K562 (cell line): ENCODE measurements around the gene PMVK. TPM values are rescaled to one million over a fixed set of nuclear protein-coding genes. Genes with fewer than 3 reads are reported as not detected.

Experiments used
- CSDE1 ChIP-seq, 2 experiments: fragments of 450-650 bp; IDR thresholded peaks; 2 replicates each; pipeline ENCODE4 v1.6.1; 2016; ENCODE audit warnings: mild to moderate bottlenecking in 1 of 2
- DIDO1 ChIP-seq: fragments of 450-650 bp; IDR thresholded peaks from 2 replicates; pipeline ENCODE4 v1.6.1; 2016; ENCODE audit warnings: low read depth, missing biosample characterization, missing genetic modification characterization
- FOS ChIP-seq: IDR thresholded peaks from 3 replicates; pipeline ENCODE4 v1.6.1; 2011; ENCODE audit not compliant: insufficient read length; ENCODE audit errors: extremely low read depth
- FOXP4 ChIP-seq: sonication (generic); formaldehyde crosslinking; IDR thresholded peaks from 2 replicates; pipeline ENCODE4 v1.8.0; 2022; ENCODE audit warnings: mild to moderate bottlenecking, missing genetic modification reagents, borderline replicate concordance
- HDAC2 ChIP-seq: fragments of 450-650 bp; IDR thresholded peaks from 2 replicates; pipeline ENCODE4 v1.6.1; 2016; ENCODE audit warnings: mild to moderate bottlenecking
- HIVEP1 ChIP-seq: fragments of 250-450 bp; sonication (Bioruptor Pico); IDR thresholded peaks from 2 replicates; pipeline ENCODE4 v1.4.0; 2020; ENCODE audit warnings: mild to moderate bottlenecking
- POLR2A ChIP-seq: fragments of 450-650 bp; conservative IDR thresholded peaks from 2 replicates; pipeline ENCODE4 v1.6.1; 2016
- RAD21 ChIP-seq, 2 experiments: fragments of 250-450 bp in 1 of 2; fragments of 450-650 bp in 1 of 2; sonication (Bioruptor Pico) in 1 of 2; formaldehyde crosslinking in 1 of 2; IDR thresholded peaks in 1 of 2; conservative IDR thresholded peaks in 1 of 2; 2 replicates each; pipeline versions ENCODE4 v1.4.0 to v1.8.0; 2020 to 2022; ENCODE audit warnings: mild to moderate bottlenecking in 2 of 2, moderate library complexity in 1 of 2
- RCOR1 ChIP-seq, 2 experiments: IDR thresholded peaks; 2 replicates each; pipeline ENCODE4 v1.6.1; 2012; ENCODE audit warnings: low read depth in 2 of 2, low read length in 2 of 2, borderline replicate concordance in 1 of 2, improper control_type of control experiment in 1 of 2
- SMARCA4 ChIP-seq: fragments of 450-650 bp; IDR thresholded peaks from 2 replicates; pipeline ENCODE4 v1.6.1; 2016
- STAG1 ChIP-seq: sonication (generic); formaldehyde crosslinking; IDR thresholded peaks from 2 replicates; pipeline ENCODE4 v1.5.0; 2020; ENCODE audit warnings: missing genetic modification reagents, borderline replicate concordance
- TRIM28 ChIP-seq: fragments of 450-650 bp; IDR thresholded peaks from 2 replicates; pipeline ENCODE4 v1.6.1; 2017
- ZBTB43 ChIP-seq: sonication (generic); formaldehyde crosslinking; IDR thresholded peaks from 2 replicates; pipeline ENCODE4 v1.8.0; 2023; ENCODE audit warnings: mild to moderate bottlenecking, missing genetic modification reagents
- ZNF121 ChIP-seq: sonication (generic); formaldehyde crosslinking; conservative IDR thresholded peaks from 2 replicates; pipeline ENCODE4 v1.8.0; 2022; ENCODE audit warnings: missing genetic modification reagents
- ZNF212 ChIP-seq: fragments of 450-650 bp; formaldehyde crosslinking; IDR thresholded peaks from 2 replicates; pipeline ENCODE4 v1.4.0; 2020; ENCODE audit warnings: mild to moderate bottlenecking
- ZNF324 ChIP-seq: fragments of 250-450 bp; sonication (Bioruptor Pico); IDR thresholded peaks from 2 replicates; pipeline ENCODE4 v1.4.0; 2020; ENCODE audit warnings: mild to moderate bottlenecking
- ZNF354B ChIP-seq: fragments of 250-450 bp; sonication (Bioruptor Pico); IDR thresholded peaks from 2 replicates; pipeline ENCODE4 v1.4.0; 2020
- ZNF76 ChIP-seq: fragments of 250-450 bp; sonication (Bioruptor Pico); IDR thresholded peaks from 2 replicates; pipeline ENCODE4 v1.4.0; 2020; ENCODE audit warnings: mild to moderate bottlenecking, moderate library complexity, borderline replicate concordance
- polyA plus RNA-seq, 8 experiments: library from polyadenylated mRNA; depleted of rRNA in 4 of 8; stranded (reverse) in 5 of 8; unstranded in 3 of 8; fragments of >200 nt; fragmentation: Nextera tagmentation in 2 of 8; fragmentation: Illumina TruSeq in 1 of 8; extraction: Ambion mirVana in 2 of 8; extraction: Trizol in 1 of 8; gene quantifications; 2 replicates each; pipeline versions ENCODE4 v1.2.1 to v1.2.3, GENCODE V29; 2011 to 2014; ENCODE audit warnings: inconsistent platforms in 1 of 8, missing spikeins in 1 of 8
- total RNA-seq, 7 experiments: library from RNA; depleted of rRNA in 6 of 7; stranded (reverse); fragments of >200 nt in 6 of 7; fragmentation: Illumina TruSeq in 2 of 7; extraction: Trizol in 2 of 7; gene quantifications; 2 replicates each; pipeline versions ENCODE4 v1.2.1 to v1.2.3, GENCODE V29; 2011 to 2021; ENCODE audit warnings: low replicate concordance in 1 of 7
- TF ChIP-seq, protein P1 (sequence below): sonication (generic); formaldehyde crosslinking; IDR thresholded peaks from 2 replicates; pipeline ENCODE4 v1.9.0; 2022; ENCODE audit warnings: mild to moderate bottlenecking, missing genetic modification reagents
- TF ChIP-seq, protein P2 (sequence below): fragments of 450-650 bp; IDR thresholded peaks from 2 replicates; pipeline ENCODE4 v1.6.1; 2017; ENCODE audit warnings: antibody characterized with exemption
- TF ChIP-seq, protein P3 (sequence below): fragments of 250-450 bp; sonication (Bioruptor Pico); IDR thresholded peaks from 2 replicates; pipeline ENCODE4 v1.5.0; 2022; ENCODE audit warnings: mild to moderate bottlenecking

PMVK gene
- total and polyA plus RNA-seq, 9 of the 15 experiments (the other 6 are each of a cell fraction or from before 2014, with no cell fraction given), result 1.1 to 15.3 (median 6.3) TPM

DNA sequence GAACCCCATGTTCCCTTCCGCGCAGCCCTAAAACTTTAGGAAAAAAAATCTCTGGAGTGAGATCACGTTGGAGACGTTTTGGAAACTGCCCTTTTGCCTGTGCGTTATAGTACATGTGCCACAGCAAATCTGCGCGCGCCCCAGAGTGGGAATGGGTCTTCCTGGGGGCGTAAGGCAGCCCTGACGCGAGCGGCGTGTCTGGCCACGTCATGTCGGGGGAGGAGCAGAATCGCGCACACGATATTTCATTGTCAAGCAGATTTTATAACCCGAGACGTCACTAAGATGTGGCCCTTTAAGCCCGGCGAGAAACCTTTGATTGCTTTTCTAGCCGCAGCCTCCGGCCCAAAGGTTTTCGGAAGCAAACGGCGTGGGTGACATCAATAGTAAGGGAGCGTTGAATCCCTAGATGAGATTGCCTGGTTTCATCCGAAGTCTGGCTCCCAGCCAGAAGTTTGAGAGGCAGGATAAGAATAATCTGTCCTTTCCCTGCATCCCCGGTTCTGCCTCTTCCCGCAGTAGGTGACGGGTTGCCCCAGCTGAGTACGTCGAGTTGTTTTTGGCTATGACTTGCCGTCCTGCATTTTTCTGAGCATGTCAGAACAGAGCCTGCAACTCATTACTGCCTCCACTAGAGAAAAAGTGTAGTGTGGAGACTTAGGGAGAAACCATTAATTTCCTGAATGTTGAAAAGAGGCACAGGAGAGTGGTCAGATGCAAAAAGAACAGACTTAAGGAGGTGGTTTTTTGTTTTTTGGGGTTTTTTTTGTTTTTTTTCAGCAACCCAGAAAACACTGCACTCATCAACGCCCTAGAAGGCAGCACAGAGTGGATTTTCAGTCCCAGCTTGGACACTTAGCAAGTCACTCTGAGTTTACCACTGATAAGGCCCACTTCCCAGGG lies 817 bp upstream of the PMVK start (continued):
- no peak for TF ChIP-seq ZNF76 (CRISPR knock-in tag)
- TF ChIP-seq ZNF354B (CRISPR knock-in tag), result no peak
- peak; percentile 50 to 55; a peak in 2 of 4 replicates for TF ChIP-seq RCOR1 (IDR thresholded peaks at IDR 0.05; ENCODE audit: borderline replicate concordance in 1 of 2, low read depth in 2 of 2, low read length in 2 of 2)
- TF ChIP-seq CSDE1 (IDR thresholded peaks at IDR 0.05), result peak in 1 of 2 experiments; percentile 56; a peak in 2 of 4 replicates
- TF ChIP-seq, protein P1, sequence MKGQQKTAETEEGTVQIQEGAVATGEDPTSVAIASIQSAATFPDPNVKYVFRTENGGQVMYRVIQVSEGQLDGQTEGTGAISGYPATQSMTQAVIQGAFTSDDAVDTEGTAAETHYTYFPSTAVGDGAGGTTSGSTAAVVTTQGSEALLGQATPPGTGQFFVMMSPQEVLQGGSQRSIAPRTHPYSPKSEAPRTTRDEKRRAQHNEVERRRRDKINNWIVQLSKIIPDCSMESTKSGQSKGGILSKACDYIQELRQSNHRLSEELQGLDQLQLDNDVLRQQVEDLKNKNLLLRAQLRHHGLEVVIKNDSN, result no peak
- TF ChIP-seq SMARCA4, result peak; percentile 47; the same call in 1 of the 2 replicates
- TF ChIP-seq FOXP4 (CRISPR knock-in tag), result no peak
- no peak for TF ChIP-seq STAG1 (CRISPR knock-in tag)
- TF ChIP-seq ZBTB43 (CRISPR knock-in tag), result no peak
- TF ChIP-seq POLR2A, result peak; percentile 17; the same call in 1 of the 2 replicates
- no peak for TF ChIP-seq HIVEP1 (CRISPR knock-in tag)
- peak in 1 of 2 experiments; percentile 30; a peak in 2 of 4 replicates for TF ChIP-seq RAD21 (CRISPR knock-in tag; conservative IDR thresholded peaks at IDR 0.05 in 1 of 2, IDR thresholded peaks at IDR 0.05 in 1 of 2)
- TF ChIP-seq, protein P2, sequence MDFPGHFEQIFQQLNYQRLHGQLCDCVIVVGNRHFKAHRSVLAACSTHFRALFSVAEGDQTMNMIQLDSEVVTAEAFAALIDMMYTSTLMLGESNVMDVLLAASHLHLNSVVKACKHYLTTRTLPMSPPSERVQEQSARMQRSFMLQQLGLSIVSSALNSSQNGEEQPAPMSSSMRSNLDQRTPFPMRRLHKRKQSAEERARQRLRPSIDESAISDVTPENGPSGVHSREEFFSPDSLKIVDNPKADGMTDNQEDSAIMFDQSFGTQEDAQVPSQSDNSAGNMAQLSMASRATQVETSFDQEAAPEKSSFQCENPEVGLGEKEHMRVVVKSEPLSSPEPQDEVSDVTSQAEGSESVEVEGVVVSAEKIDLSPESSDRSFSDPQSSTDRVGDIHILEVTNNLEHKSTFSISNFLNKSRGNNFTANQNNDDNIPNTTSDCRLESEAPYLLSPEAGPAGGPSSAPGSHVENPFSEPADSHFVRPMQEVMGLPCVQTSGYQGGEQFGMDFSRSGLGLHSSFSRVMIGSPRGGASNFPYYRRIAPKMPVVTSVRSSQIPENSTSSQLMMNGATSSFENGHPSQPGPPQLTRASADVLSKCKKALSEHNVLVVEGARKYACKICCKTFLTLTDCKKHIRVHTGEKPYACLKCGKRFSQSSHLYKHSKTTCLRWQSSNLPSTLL, result no peak
- TF ChIP-seq HDAC2, result peak; percentile 74
- no peak for TF ChIP-seq ZNF121 (CRISPR knock-in tag)
- no peak; the same call in 1 of the 2 replicates for TF ChIP-seq DIDO1 (tag)
- no peak for TF ChIP-seq TRIM28
- TF ChIP-seq, protein P3, sequence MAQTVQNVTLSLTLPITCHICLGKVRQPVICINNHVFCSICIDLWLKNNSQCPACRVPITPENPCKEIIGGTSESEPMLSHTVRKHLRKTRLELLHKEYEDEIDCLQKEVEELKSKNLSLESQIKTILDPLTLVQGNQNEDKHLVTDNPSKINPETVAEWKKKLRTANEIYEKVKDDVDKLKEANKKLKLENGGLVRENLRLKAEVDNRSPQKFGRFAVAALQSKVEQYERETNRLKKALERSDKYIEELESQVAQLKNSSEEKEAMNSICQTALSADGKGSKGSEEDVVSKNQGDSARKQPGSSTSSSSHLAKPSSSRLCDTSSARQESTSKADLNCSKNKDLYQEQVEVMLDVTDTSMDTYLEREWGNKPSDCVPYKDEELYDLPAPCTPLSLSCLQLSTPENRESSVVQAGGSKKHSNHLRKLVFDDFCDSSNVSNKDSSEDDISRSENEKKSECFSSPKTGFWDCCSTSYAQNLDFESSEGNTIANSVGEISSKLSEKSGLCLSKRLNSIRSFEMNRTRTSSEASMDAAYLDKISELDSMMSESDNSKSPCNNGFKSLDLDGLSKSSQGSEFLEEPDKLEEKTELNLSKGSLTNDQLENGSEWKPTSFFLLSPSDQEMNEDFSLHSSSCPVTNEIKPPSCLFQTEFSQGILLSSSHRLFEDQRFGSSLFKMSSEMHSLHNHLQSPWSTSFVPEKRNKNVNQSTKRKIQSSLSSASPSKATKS (CRISPR knock-in tag), result no peak
- no peak for TF ChIP-seq FOS
- no peak for TF ChIP-seq ZNF324 (CRISPR knock-in tag)
- no peak for TF ChIP-seq ZNF212 (CRISPR knock-in tag)
